Panc1 (cell line): ENCODE results near the gene NDUFAF4.

Experiments used
- POLR2AphosphoS5 ChIP-seq: IDR thresholded peaks from 2 replicates; pipeline ENCODE4 v1.6.1; 2012; ENCODE audit warnings: mild to moderate bottlenecking, low read depth, low read length, moderate library complexity
- TF ChIP-seq, protein P1 (sequence below): fragments of 450-650 bp; IDR thresholded peaks from 2 replicates; pipeline ENCODE4 v1.5.1; 2017; ENCODE audit warnings: mild to moderate bottlenecking
- TF ChIP-seq, protein P2 (sequence below), 2 experiments: IDR thresholded peaks; 2 replicates each; pipeline ENCODE4 v1.6.1; 2011 to 2012; ENCODE audit warnings: low read depth in 2 of 2, control low read depth in 1 of 2, low read length in 1 of 2, mild to moderate bottlenecking in 1 of 2, moderate library complexity in 1 of 2; ENCODE audit not compliant: insufficient read depth in 1 of 2

DNA sequence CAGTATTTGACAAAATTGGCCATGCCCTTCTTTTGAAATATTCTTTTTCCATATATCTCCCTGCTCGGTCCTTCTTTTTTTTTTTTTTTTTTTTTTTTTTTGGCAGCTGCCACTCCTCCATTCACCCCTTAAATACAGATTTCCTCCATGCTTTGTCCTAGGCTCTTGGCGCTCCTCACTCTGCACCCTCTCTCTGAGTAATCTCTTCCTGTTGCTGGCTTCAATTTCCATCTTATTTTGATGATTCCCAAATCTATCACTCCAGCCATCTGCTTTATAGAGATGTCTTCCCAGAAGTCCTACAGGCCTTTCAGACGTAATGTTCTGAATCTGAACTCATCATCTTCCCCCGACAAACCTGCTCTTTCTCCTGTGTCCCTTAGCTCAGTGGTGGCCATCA lies 14.1 kb upstream of the NDUFAF4 start:
- TF ChIP-seq, protein P1, sequence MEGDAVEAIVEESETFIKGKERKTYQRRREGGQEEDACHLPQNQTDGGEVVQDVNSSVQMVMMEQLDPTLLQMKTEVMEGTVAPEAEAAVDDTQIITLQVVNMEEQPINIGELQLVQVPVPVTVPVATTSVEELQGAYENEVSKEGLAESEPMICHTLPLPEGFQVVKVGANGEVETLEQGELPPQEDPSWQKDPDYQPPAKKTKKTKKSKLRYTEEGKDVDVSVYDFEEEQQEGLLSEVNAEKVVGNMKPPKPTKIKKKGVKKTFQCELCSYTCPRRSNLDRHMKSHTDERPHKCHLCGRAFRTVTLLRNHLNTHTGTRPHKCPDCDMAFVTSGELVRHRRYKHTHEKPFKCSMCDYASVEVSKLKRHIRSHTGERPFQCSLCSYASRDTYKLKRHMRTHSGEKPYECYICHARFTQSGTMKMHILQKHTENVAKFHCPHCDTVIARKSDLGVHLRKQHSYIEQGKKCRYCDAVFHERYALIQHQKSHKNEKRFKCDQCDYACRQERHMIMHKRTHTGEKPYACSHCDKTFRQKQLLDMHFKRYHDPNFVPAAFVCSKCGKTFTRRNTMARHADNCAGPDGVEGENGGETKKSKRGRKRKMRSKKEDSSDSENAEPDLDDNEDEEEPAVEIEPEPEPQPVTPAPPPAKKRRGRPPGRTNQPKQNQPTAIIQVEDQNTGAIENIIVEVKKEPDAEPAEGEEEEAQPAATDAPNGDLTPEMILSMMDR: no peak
- TF ChIP-seq, protein P2, sequence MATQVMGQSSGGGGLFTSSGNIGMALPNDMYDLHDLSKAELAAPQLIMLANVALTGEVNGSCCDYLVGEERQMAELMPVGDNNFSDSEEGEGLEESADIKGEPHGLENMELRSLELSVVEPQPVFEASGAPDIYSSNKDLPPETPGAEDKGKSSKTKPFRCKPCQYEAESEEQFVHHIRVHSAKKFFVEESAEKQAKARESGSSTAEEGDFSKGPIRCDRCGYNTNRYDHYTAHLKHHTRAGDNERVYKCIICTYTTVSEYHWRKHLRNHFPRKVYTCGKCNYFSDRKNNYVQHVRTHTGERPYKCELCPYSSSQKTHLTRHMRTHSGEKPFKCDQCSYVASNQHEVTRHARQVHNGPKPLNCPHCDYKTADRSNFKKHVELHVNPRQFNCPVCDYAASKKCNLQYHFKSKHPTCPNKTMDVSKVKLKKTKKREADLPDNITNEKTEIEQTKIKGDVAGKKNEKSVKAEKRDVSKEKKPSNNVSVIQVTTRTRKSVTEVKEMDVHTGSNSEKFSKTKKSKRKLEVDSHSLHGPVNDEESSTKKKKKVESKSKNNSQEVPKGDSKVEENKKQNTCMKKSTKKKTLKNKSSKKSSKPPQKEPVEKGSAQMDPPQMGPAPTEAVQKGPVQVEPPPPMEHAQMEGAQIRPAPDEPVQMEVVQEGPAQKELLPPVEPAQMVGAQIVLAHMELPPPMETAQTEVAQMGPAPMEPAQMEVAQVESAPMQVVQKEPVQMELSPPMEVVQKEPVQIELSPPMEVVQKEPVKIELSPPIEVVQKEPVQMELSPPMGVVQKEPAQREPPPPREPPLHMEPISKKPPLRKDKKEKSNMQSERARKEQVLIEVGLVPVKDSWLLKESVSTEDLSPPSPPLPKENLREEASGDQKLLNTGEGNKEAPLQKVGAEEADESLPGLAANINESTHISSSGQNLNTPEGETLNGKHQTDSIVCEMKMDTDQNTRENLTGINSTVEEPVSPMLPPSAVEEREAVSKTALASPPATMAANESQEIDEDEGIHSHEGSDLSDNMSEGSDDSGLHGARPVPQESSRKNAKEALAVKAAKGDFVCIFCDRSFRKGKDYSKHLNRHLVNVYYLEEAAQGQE (IDR thresholded peaks at IDR 0.05; ENCODE audit: insufficient read depth in 1 of 2, low read depth in 2 of 2, low read length in 1 of 2): no peak
- TF ChIP-seq POLR2AphosphoS5: no peak
